Right lung (tissue), 5 donors: ENCODE results near the gene TMEM95. TPM values are rescaled to one million over a fixed set of nuclear protein-coding genes. Genes with fewer than 3 reads are reported as not detected.

Experiments
- DNase-seq, 2 donors: peaks; one replicate each; pipeline ENCODE4 v3.0.0-alpha.2; 2013
- polyA plus RNA-seq, 5 donors: library from polyadenylated mRNA; unstranded; fragments of 120-200 nt; gene quantifications; one replicate each; pipeline versions ENCODE4 v1.2.1 to v1.2.3, GENCODE V29; 2013; ENCODE audit warnings: inconsistent platforms in 1 of 5, low replicate concordance in 1 of 5; ENCODE audit not compliant: insufficient read length in 5 of 5, insufficient read depth in 1 of 5

Gene TMEM95
- polyA plus RNA-seq, 5 donors, result not detected

- peak; percentile 98 to 99 for DNase-seq
Observed at GRCh38 chr17:7403977-7404736, 49.2 kb downstream of the TMEM95 start, which contains the start of gene TMEM256. TMEM256 (minus strand) TSS chr17:7404097; CDS start chr17:7404084, 13 bp downstream.

GRCh38 chr17:7404737-7405349, 49.9 kb downstream of the TMEM95 start:
- no peak for DNase-seq

GRCh38 chr17:7405350-7406234, 50.6 kb downstream of the TMEM95 start:
- no peak for DNase-seq

- no peak for DNase-seq
Observed at GRCh38 chr17:7406235-7406825, 51.4 kb downstream of the TMEM95 start.

Other genes starting within 250 kb of the TMEM95 start
- 1 to 10 TPM in 1 of 5 donors, under 1 TPM in 4; 0.31 to 2.1 (median 0.72) TPM for gene ASGR2, start 240.3 kb upstream of the TMEM95 start, polyA plus RNA-seq
- gene ASGR1, start 175.8 kb upstream of the TMEM95 start, polyA plus RNA-seq, result 10 to 100 TPM in 3 of 5 donors, 1 to 10 TPM in 2; 7.2 to 11.9 (median 10.4) TPM
- 10 to 100 TPM; 33.6 to 62.3 (median 45.4) TPM for gene DLG4, start 135.3 kb upstream of the TMEM95 start, polyA plus RNA-seq
- 100 to 1,000 TPM; 289 to 380 (median 360) TPM for gene ACADVL, start 135.2 kb upstream of the TMEM95 start, polyA plus RNA-seq
- gene DVL2, start 120.6 kb upstream of the TMEM95 start, polyA plus RNA-seq, result 10 to 100 TPM; 42.5 to 62.9 (median 56.0) TPM
- 10 to 100 TPM; 32.7 to 58.8 (median 46.7) TPM for gene PHF23, start 115.7 kb upstream of the TMEM95 start, polyA plus RNA-seq
- 100 to 1,000 TPM; 375 to 529 (median 415) TPM for gene GABARAP, start 112.7 kb upstream of the TMEM95 start, polyA plus RNA-seq
- 100 to 1,000 TPM; 128 to 156 (median 146) TPM for gene CTDNEP1, start 103.4 kb upstream of the TMEM95 start, polyA plus RNA-seq
- 10 to 100 TPM; 36.6 to 49.7 (median 40.6) TPM for gene ELP5, start 102.9 kb upstream of the TMEM95 start, polyA plus RNA-seq
- gene CLDN7, start 92.7 kb upstream of the TMEM95 start, polyA plus RNA-seq, result 10 to 100 TPM; 22.3 to 35.1 (median 33.6) TPM
- 1 to 10 TPM in 4 of 5 donors, under 1 TPM in 1; 0.80 to 2.7 (median 1.2) TPM for gene SLC2A4, start 73.4 kb upstream of the TMEM95 start, polyA plus RNA-seq
- 1 to 10 TPM; 1.2 to 2.4 (median 1.4) TPM for gene YBX2, start 60.5 kb upstream of the TMEM95 start, polyA plus RNA-seq
- gene EIF5A, start 47.5 kb upstream of the TMEM95 start, polyA plus RNA-seq, result 100 to 1,000 TPM; 224 to 373 (median 229) TPM
- 10 to 100 TPM; 65.7 to 91.2 (median 81.3) TPM for gene GPS2, start 39.8 kb upstream of the TMEM95 start, polyA plus RNA-seq
- gene NEURL4, start 25.8 kb upstream of the TMEM95 start, polyA plus RNA-seq, result 10 to 100 TPM; 19.7 to 31.2 (median 28.1) TPM
- gene ACAP1, start 18.6 kb upstream of the TMEM95 start, polyA plus RNA-seq, result 1 to 10 TPM; 5.5 to 9.9 (median 7.5) TPM
- 10 to 100 TPM in 3 of 5 donors, 1 to 10 TPM in 2; 9.6 to 13.9 (median 10.3) TPM for gene KCTD11, start 3.0 kb upstream of the TMEM95 start, polyA plus RNA-seq
- gene TNK1, start 25.9 kb downstream of the TMEM95 start, polyA plus RNA-seq, result 1 to 10 TPM; 5.1 to 6.8 (median 6.7) TPM
- gene PLSCR3, start 39.4 kb downstream of the TMEM95 start, polyA plus RNA-seq, result 10 to 100 TPM; 39.3 to 74.6 (median 57.6) TPM
- 10 to 100 TPM; 67.5 to 86.1 (median 74.5) TPM for gene TMEM256, start 48.9 kb downstream of the TMEM95 start, polyA plus RNA-seq
- gene NLGN2, start 52.7 kb downstream of the TMEM95 start, polyA plus RNA-seq, result 10 to 100 TPM; 22.6 to 36.3 (median 31.7) TPM
- gene SPEM1, start 65.2 kb downstream of the TMEM95 start, polyA plus RNA-seq, result not detected
- not detected for gene SPEM2, start 70.5 kb downstream of the TMEM95 start, polyA plus RNA-seq
- gene SPEM3, start 73.7 kb downstream of the TMEM95 start, polyA plus RNA-seq, result not detected
- 1 to 10 TPM; 2.1 to 3.2 (median 2.4) TPM for gene TMEM102, start 80.3 kb downstream of the TMEM95 start, polyA plus RNA-seq
- gene FGF11, start 84.4 kb downstream of the TMEM95 start, polyA plus RNA-seq, result 1 to 10 TPM; 1.4 to 2.5 (median 1.9) TPM
- 10 to 100 TPM in 3 of 5 donors, 1 to 10 TPM in 2; 9.0 to 14.8 (median 10.5) TPM for gene CHRNB1, start 89.9 kb downstream of the TMEM95 start, polyA plus RNA-seq
- gene ZBTB4, start 124.5 kb downstream of the TMEM95 start, polyA plus RNA-seq, result 10 to 100 TPM; 36.6 to 52.9 (median 43.8) TPM
- under 1 TPM; 0.15 to 0.40 (median 0.35) TPM for gene SLC35G6, start 126.3 kb downstream of the TMEM95 start, polyA plus RNA-seq
- 100 to 1,000 TPM in 1 of 5 donors, 10 to 100 TPM in 4; 79.6 to 127 (median 89.6) TPM for gene POLR2A, start 129.2 kb downstream of the TMEM95 start, polyA plus RNA-seq
- gene TNFSF12, start 193.9 kb downstream of the TMEM95 start, polyA plus RNA-seq, result 10 to 100 TPM; 20.1 to 40.5 (median 31.3) TPM
- 10 to 100 TPM; 16.2 to 23.2 (median 17.2) TPM for gene TNFSF13, start 203.6 kb downstream of the TMEM95 start, polyA plus RNA-seq
- 10 to 100 TPM; 61.1 to 72.4 (median 70.5) TPM for gene SENP3, start 206.8 kb downstream of the TMEM95 start, polyA plus RNA-seq
- gene CD68, start 224.5 kb downstream of the TMEM95 start, polyA plus RNA-seq, result 10 to 100 TPM; 30.7 to 40.7 (median 32.3) TPM
- 10 to 100 TPM; 83.2 to 98.1 (median 93.5) TPM for gene MPDU1, start 228.7 kb downstream of the TMEM95 start, polyA plus RNA-seq
- gene SOX15, start 234.9 kb downstream of the TMEM95 start, polyA plus RNA-seq, result 1 to 10 TPM; 1.4 to 2.5 (median 1.8) TPM